Measurements from ENCODE around the gene LTA.

The LTA gene

DNA sequence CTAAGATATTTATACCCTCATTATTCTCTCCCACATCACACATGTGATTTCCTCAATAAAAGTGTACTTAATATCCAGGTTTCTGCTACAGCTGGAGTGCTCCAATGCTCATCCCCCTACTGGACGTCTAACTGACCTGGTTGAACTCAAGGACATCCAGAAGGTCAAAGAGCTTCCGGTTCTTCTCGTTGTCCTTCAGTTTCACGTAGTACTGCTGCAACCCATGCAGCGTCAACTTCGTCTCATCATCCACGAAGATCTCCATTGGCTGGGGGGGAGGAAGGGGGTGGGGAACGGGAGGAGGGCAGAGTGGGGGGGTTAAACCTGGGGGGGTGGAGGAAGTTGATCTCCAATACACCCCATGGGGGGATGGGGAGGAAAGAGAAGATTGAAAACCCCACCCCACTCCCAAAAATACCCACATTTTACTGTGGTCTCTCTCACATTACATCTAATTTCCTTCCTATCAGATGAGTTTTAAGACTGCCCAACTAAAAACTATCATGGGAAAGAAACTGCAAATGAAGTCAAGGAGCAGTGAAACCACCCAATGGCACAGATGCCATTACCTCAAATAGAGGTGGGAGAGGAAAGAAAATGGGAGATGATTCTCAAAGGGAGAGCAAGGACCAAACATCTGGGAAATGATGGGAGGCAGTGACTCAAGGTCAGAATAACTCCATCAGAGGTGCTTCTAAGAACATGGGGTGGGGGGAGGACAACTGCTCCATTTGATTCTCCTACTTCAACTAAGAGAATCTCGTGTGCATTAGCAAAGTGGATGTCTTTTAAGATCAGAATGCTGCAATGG lies 39.2 kb upstream of the LTA start:
- H3K36me3 ChIP-seq (ENCODE audit: insufficient read depth, low read length): peaks cover 44% of the 10 kb centered on the region
- no peak overlapping the region for H3K4me3 ChIP-seq (ENCODE audit: low read depth, low read length)
- no peak overlapping the region for H2AFZ ChIP-seq (ENCODE audit: low read length, unreplicated experiment)
- H3K4me1 ChIP-seq (ENCODE audit: control insufficient read depth, insufficient read depth, low read length, unreplicated experiment): no peaks in the 10 kb centered on the region
- no peaks in the 10 kb centered on the region for H3K27me3 ChIP-seq (ENCODE audit: insufficient read depth, low read length)
- no peak overlapping the region for H3K27ac ChIP-seq (ENCODE audit: low read depth, low read length)
- peaks cover 33% of the 10 kb centered on the region for H3K79me2 ChIP-seq (ENCODE audit: control insufficient read depth, insufficient read depth, low read length, unreplicated experiment)

DNA sequence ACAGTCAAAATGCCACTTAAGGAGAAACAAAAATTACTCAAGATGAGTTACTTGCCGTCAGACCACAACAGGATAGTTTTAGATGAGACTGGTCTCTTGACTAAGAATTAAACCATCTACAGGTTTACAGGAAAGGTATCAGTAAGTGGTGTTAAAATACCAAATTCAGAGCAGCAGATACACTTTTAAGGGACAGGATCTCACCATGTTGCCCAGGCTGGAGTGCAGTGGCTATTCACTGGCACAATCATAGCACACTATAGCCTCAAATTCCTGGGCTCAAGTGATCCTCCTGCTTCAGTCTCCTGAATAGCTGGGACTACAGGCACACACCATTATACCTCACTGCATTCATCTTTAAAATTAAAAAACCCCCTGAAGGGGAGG lies 38.6 kb upstream of the LTA start:
- no peaks in the 10 kb centered on the region for H3K27me3 ChIP-seq (ENCODE audit: insufficient read depth, low read length)
- H3K4me3 ChIP-seq (ENCODE audit: low read depth, low read length): no peak overlapping the region
- peaks cover 38% of the 10 kb centered on the region for H3K79me2 ChIP-seq (ENCODE audit: control insufficient read depth, insufficient read depth, low read length, unreplicated experiment)
- H3K27ac ChIP-seq (ENCODE audit: low read depth, low read length): no peak overlapping the region
- H2AFZ ChIP-seq (ENCODE audit: low read length, unreplicated experiment): no peak overlapping the region
- peaks cover under 1% of the 10 kb centered on the region for H3K4me1 ChIP-seq (ENCODE audit: control insufficient read depth, insufficient read depth, low read length, unreplicated experiment)
- H3K36me3 ChIP-seq (ENCODE audit: insufficient read depth, low read length): peaks cover 49% of the 10 kb centered on the region

DNA sequence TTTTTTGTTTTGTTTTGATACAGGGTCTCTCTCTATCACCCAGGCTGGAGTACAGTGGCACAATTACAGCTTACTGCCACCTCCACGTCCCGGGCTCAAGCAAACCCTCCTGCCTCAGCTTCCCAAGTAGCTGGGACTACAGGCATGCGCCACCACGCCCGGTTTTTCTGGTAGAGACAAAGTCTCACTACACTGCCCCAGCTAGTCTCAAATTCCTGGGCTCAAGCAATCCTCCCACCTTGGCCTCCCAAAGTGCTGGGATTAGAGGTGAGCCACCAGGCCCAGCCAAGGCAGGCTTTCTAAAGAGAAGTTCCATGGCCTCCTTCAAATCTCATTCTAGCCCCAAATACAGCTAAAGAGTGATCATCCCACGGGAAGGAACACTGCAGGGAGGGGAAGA lies 38.1 kb upstream of the LTA start:
- H3K79me2 ChIP-seq (ENCODE audit: control insufficient read depth, insufficient read depth, low read length, unreplicated experiment): peaks cover 44% of the 10 kb centered on the region
- H3K4me1 ChIP-seq (ENCODE audit: control insufficient read depth, insufficient read depth, low read length, unreplicated experiment): peaks cover 6% of the 10 kb centered on the region
- peaks cover 53% of the 10 kb centered on the region for H3K36me3 ChIP-seq (ENCODE audit: insufficient read depth, low read length)
- no peak overlapping the region for H3K4me3 ChIP-seq (ENCODE audit: low read depth, low read length)
- no peaks in the 10 kb centered on the region for H3K27me3 ChIP-seq (ENCODE audit: insufficient read depth, low read length)
- no peak overlapping the region for H3K27ac ChIP-seq (ENCODE audit: low read depth, low read length)
- H2AFZ ChIP-seq (ENCODE audit: low read length, unreplicated experiment): no peak overlapping the region

DNA sequence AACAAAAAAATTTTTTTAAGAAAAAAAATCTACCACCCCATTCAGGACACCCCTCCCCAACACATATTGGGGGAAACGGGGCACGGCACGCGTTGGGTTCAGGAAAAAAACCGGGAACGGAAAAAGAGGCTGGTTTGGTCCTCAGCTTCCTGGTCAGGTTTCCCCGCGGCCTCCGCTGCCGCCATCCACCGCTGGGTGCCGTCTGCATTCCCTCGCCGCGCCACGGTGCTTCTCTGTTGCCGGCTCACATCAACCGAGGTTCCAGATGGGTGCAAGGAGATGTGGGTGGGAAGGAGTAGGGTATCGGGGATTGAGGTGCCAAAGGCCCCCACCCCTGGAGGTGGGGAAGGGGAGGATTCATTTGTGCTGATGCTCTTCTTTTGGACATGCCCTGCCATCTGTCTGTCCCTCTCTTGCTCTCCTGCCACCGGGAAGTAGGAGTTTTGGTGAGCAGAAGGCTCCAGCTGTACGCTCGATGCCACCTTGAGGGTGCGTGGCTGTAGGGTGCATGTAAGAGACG lies 37.5 kb upstream of the LTA start:
- H3K4me1 ChIP-seq (ENCODE audit: control insufficient read depth, insufficient read depth, low read length, unreplicated experiment): peaks cover 12% of the 10 kb centered on the region
- H3K27ac ChIP-seq (ENCODE audit: low read depth, low read length): no peak overlapping the region
- no peaks in the 10 kb centered on the region for H3K27me3 ChIP-seq (ENCODE audit: insufficient read depth, low read length)
- peaks cover 58% of the 10 kb centered on the region for H3K36me3 ChIP-seq (ENCODE audit: insufficient read depth, low read length)
- H2AFZ ChIP-seq (ENCODE audit: low read length, unreplicated experiment): no peak overlapping the region
- no peak overlapping the region for H3K4me3 ChIP-seq (ENCODE audit: low read depth, low read length)
- H3K79me2 ChIP-seq (ENCODE audit: control insufficient read depth, insufficient read depth, low read length, unreplicated experiment): peaks cover 50% of the 10 kb centered on the region

DNA sequence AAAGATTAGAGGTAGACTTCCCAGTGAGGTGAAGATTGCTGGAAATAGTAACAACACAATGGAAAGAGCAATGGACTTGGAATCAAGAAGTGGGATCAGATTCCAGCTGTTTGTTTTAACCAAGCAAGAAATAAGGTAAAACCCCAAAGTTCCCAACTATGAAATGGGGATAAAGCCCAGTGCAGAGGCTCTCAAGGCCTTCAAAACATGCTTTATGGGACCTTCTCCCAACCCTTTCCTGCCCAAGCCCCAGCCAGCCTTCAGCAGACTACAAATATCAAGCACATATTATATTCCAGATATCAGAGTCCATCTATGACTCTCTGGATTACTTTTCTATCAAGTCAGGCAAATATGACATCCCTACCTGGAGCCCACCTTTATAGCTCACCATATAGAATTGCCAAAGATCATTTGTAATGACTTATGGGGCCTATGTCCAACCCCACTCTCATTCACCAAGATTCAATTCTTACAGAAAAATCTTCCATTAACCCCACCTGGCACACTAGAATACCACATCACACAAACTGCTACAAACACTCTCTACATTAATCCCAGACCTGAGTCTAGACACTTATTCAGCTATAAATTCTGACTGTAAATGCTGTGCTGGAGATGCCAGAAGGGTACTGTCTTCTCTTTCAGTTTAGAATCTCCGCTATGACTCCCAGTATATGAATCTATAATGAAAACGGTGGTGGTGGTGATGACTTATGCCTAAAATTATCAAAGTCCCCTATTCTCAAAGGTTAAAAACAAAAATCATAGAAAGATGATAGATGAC lies 36.4 kb upstream of the LTA start:
- no peak overlapping the region for H3K4me3 ChIP-seq (ENCODE audit: low read depth, low read length)
- H3K4me1 ChIP-seq (ENCODE audit: control insufficient read depth, insufficient read depth, low read length, unreplicated experiment): peaks cover 19% of the 10 kb centered on the region
- peaks cover 69% of the 10 kb centered on the region for H3K36me3 ChIP-seq (ENCODE audit: insufficient read depth, low read length)
- H3K79me2 ChIP-seq (ENCODE audit: control insufficient read depth, insufficient read depth, low read length, unreplicated experiment): peaks cover 61% of the 10 kb centered on the region
- H2AFZ ChIP-seq (ENCODE audit: low read length, unreplicated experiment): no peak overlapping the region
- H3K27me3 ChIP-seq (ENCODE audit: insufficient read depth, low read length): no peaks in the 10 kb centered on the region
- no peak overlapping the region for H3K27ac ChIP-seq (ENCODE audit: low read depth, low read length)

DNA sequence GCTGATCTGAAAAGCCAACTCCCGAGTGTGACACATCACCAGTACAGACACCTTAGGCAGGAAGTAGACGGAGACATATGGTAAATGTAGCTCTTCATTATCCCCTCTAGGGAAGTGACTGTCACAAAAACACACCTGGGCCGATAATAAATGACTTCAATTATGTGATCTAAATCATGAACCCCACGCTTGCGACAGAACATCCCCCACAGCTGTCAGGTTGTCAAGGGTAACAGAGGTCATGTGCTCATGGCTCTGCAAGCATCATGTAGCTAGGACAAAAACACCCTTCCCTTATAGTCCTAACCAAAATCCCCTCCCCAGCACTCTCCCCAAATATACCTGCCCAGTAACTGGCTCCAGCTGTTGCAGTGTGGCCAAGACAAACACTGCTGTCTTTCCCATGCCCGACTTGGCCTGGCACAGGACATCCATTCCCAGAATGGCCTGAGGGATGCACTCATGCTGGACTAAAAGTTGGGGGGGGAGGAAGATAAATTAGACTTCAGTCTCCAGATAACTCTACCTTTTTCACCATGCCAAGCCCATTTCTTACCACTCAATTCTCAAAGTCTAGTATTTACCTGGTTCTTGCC lies 33.2 kb upstream of the LTA start:
- Histone ChIP-seq H3K79me2 (ENCODE audit: control insufficient read depth, insufficient read depth, low read length, unreplicated experiment) (peaks cover 75% of the 10 kb centered on the region), H3K4me3 (ENCODE audit: low read depth, low read length) (peak overlapping the region; percentile 82)

DNA sequence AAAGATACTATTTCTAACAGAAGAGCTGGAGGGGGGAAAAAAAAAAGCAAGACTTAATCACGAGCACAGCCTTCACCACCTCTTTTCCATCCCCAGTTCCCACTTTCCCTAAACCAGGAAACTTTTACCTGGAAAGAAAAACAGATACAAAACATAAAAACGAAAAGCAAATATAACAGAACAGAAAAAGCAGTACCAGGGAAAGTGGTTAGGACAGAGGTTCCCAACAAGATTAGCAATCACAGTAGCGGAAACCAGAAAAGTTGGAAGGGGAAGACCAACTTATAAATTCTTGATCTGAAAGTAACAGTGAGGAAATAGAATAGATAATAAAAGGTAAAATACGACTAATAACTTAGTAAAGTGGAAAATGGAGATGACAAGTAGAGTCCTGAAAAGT lies 31.4 kb upstream of the LTA start:
- Histone ChIP-seq H3K27ac (ENCODE audit: low read depth, low read length) (peak overlapping the region; percentile 97), H3K79me2 (ENCODE audit: control insufficient read depth, insufficient read depth, low read length, unreplicated experiment) (peaks cover 66% of the 10 kb centered on the region), H3K36me3 (ENCODE audit: insufficient read depth, low read length) (peaks cover 37% of the 10 kb centered on the region), H2AFZ (ENCODE audit: low read length, unreplicated experiment) (no peak overlapping the region), H3K4me3 (ENCODE audit: low read depth, low read length) (peak overlapping the region; percentile 82), H3K4me1 (ENCODE audit: control insufficient read depth, insufficient read depth, low read length, unreplicated experiment) (peaks cover 27% of the 10 kb centered on the region), H3K27me3 (ENCODE audit: insufficient read depth, low read length) (no peaks in the 10 kb centered on the region)

More for the DNA sequence above, 33.2 kb upstream of the LTA start:
- Histone ChIP-seq H3K4me1 (ENCODE audit: control insufficient read depth, insufficient read depth, low read length, unreplicated experiment) (peaks cover 26% of the 10 kb centered on the region), H3K27ac (ENCODE audit: low read depth, low read length) (no peak overlapping the region), H3K27me3 (ENCODE audit: insufficient read depth, low read length) (no peaks in the 10 kb centered on the region), H3K36me3 (ENCODE audit: insufficient read depth, low read length) (peaks cover 51% of the 10 kb centered on the region), H2AFZ (ENCODE audit: low read length, unreplicated experiment) (no peak overlapping the region)

DNA sequence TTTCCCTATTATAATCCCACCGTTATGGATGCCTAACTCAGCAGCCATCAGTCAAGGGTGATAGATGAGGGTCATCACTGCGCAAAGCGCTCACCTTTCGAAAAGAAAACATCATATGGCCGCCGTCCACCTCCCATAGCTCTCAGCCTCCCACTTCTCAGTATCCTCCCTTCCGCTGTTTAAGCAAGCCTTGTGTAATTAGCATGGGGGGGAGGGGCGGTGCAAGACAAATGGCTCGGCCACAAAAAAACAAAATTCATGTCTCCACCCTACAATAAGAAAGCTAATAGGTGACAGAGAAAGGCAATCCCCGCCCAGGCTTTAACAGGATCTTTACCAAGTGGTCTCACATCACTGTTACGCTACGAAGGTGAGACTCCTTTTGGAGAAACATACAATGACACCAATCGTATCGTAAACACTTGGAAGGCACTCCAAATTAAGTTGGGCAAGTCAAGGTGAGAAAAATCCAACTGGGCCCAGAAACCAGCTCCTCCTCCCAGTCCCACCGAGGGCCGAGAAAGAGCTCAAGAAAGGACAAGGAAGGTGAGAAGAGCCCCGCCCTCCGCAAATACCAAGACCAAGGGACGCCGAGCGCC lies 30.9 kb upstream of the LTA start:
- Histone ChIP-seq H3K36me3 (ENCODE audit: insufficient read depth, low read length) (peaks cover 32% of the 10 kb centered on the region), H3K4me1 (ENCODE audit: control insufficient read depth, insufficient read depth, low read length, unreplicated experiment) (peaks cover 31% of the 10 kb centered on the region), H3K4me3 (ENCODE audit: low read depth, low read length) (peak overlapping the region; percentile 82), H3K79me2 (ENCODE audit: control insufficient read depth, insufficient read depth, low read length, unreplicated experiment) (peaks cover 61% of the 10 kb centered on the region), H3K27ac (ENCODE audit: low read depth, low read length) (peak overlapping the region; percentile 97), H3K27me3 (ENCODE audit: insufficient read depth, low read length) (no peaks in the 10 kb centered on the region), H2AFZ (ENCODE audit: low read length, unreplicated experiment) (no peak overlapping the region)

DNA sequence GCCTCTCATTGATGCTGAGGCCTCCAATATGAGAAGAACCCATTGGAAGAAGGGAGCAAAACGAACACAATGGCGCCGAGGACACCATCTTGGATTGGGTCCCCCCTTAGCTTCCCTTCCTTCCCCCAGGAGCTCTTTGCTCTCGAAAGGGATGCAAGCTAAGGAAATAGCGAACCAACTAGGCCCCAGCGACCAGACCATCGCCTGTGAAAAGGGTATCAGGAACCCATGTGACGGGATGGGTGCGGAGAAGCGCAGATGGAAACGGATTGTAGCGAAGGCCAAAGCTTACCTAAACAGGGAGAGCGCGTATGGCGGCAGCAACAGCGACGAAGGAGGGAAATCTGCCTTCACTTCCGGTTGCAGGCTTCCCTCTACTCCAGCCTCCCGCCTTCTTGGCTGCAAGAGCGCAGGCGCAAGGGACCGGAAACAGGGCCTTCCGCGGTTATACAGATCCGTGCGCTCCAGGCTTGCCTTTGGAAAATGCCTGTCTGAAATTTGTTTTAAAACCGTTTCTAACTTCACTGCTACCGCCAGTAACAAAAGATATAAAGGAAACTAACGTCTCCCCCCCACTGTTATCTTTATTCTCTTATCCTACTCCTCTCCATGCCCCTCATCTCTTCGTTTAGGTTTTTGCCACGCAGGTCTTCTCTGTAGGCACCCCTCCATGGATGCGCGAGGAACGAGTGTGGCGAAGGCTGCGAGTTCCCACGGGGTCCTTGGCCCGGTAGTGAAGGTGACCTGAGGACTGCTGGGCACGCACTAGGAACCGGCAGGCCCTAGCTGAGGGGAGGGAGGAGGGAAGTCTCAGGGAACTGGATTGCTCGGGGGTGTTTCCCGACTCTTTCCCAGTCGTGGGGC lies 30.2 kb upstream of the LTA start, which contains the start of gene DDX39B:
Gene DDX39B, minus strand, starts transcription at position 346 of the 864 bp plus-strand sequence. CDS start 1,471 bp downstream, outside the sequence.
- Histone ChIP-seq H3K79me2 (ENCODE audit: control insufficient read depth, insufficient read depth, low read length, unreplicated experiment) (peaks cover 54% of the 10 kb centered on the region), H3K36me3 (ENCODE audit: insufficient read depth, low read length) (peaks cover 25% of the 10 kb centered on the region), H3K4me3 (ENCODE audit: low read depth, low read length) (peak within 1 kb of the TSS; percentile 82), H3K27me3 (ENCODE audit: insufficient read depth, low read length) (no peaks in the 10 kb centered on the region), H3K27ac (ENCODE audit: low read depth, low read length) (peak within 1 kb of the TSS; percentile 97), H3K4me1 (ENCODE audit: control insufficient read depth, insufficient read depth, low read length, unreplicated experiment) (peaks cover 31% of the 10 kb centered on the region), H2AFZ (ENCODE audit: low read length, unreplicated experiment) (no peak within 1 kb of the TSS)

Data from ACC112 (cell line).